Stimulated activated CD4-positive, alpha-beta T cell treated with anti-CD3 and anti-CD28 coated beads, Interleukin-4, amount 100 ng/mL, for 24 hours (primary cell): Measurements from ENCODE around the gene COL1A1.

Source experiments
- DNase-seq: peaks from one replicate; pipeline ENCODE4 v3.0.0-alpha.2; 2020

Gene COL1A1

GRCh38 chr17:50139185-50139783 lies 62.1 kb downstream of the COL1A1 start:
- DNase-seq = no peak

- DNase-seq = no peak
Observed at GRCh38 chr17:50137042-50137441, 64.4 kb downstream of the COL1A1 start.

- DNase-seq = no peak
Observed at GRCh38 chr17:50136096-50136687, 65.2 kb downstream of the COL1A1 start.

GRCh38 chr17:50135316-50136095 lies 65.9 kb downstream of the COL1A1 start:
- no peak for DNase-seq

GRCh38 chr17:50134206-50135110 lies 67.0 kb downstream of the COL1A1 start:
- no peak for DNase-seq

GRCh38 chr17:50133769-50134099 lies 67.7 kb downstream of the COL1A1 start:
- DNase-seq = no peak
